GM12891 (cell line): ENCODE results near the gene FGF14.

Experiments used
- DNase-seq: peaks from one replicate; pipeline ENCODE4 v3.0.0; 2011; ENCODE audit warnings: low spot score; ENCODE audit not compliant: insufficient read length
- FAIRE-seq: peaks from 2 replicates; lab custom pipeline; 2011; peaks lifted over from hg19 to GRCh38; lab: Jason Lieb, UNC
- PAX5 ChIP-seq: IDR thresholded peaks from 2 replicates; pipeline ENCODE4 v1.6.1; 2011; ENCODE audit warnings: low read length, moderate library complexity, mild to moderate bottlenecking; ENCODE audit not compliant: insufficient read depth, severe bottlenecking
- POLR2A ChIP-seq: IDR thresholded peaks from 2 replicates; pipeline ENCODE4 v1.6.1; 2011; ENCODE audit warnings: low read depth, low read length, control low read depth
- POLR2AphosphoS5 ChIP-seq: IDR thresholded peaks from 2 replicates; pipeline ENCODE4 v1.6.1; 2011; ENCODE audit warnings: low read depth, low read length, control low read depth
- POU2F2 ChIP-seq: IDR thresholded peaks from 2 replicates; pipeline ENCODE4 v1.6.1; 2011; ENCODE audit warnings: low read depth, mild to moderate bottlenecking, control low read depth, low read length, moderate library complexity
- SPI1 ChIP-seq: IDR thresholded peaks from 2 replicates; pipeline ENCODE4 v1.6.1; 2011; ENCODE audit warnings: low read depth, low read length, control low read depth
- TAF1 ChIP-seq: IDR thresholded peaks from 2 replicates; pipeline ENCODE4 v1.6.1; 2011; ENCODE audit warnings: low read depth, low read length, control low read depth

The FGF14 gene

GRCh38 chr13:102344410-102344809 is 57.4 kb downstream of the FGF14 start:
- DNase-seq (no peak), FAIRE-seq (no peak)

GRCh38 chr13:102333320-102334198 is 68.3 kb downstream of the FGF14 start:
- FAIRE-seq (no peak), DNase-seq (no peak)
- TF ChIP-seq PAX5 (no peak), TAF1 (no peak), POU2F2 (no peak), POLR2AphosphoS5 (no peak), POLR2A (no peak)

More at GRCh38 chr13:102344410-102344809, 57.4 kb downstream of the FGF14 start:
- TF ChIP-seq PAX5 (no peak), POLR2A (no peak), SPI1 (no peak), POLR2AphosphoS5 (no peak), POU2F2 (no peak), TAF1 (no peak)

- FAIRE-seq (no peak), DNase-seq (no peak)
- TF ChIP-seq PAX5 (no peak), POLR2AphosphoS5 (no peak), POLR2A (no peak), POU2F2 (no peak), TAF1 (no peak), SPI1 (no peak)
These were observed 72.9 kb downstream of the FGF14 start for GRCh38 chr13:102328909-102329308.

- no peak for FAIRE-seq
- TF ChIP-seq POLR2A, result no peak
- TF ChIP-seq POLR2AphosphoS5, result no peak
- TF ChIP-seq PAX5, result no peak
- no peak for TF ChIP-seq SPI1
- TF ChIP-seq POU2F2, result no peak
- no peak for TF ChIP-seq TAF1
- no peak for DNase-seq
These were observed 74.7 kb downstream of the FGF14 start for GRCh38 chr13:102327119-102327617.

GRCh38 chr13:102326381-102327118 is 75.3 kb downstream of the FGF14 start:
- no peak for DNase-seq
- TF ChIP-seq PAX5 (no peak), POLR2AphosphoS5 (no peak), POLR2A (no peak), TAF1 (no peak), POU2F2 (no peak), SPI1 (no peak)
- no peak for FAIRE-seq

- DNase-seq, result no peak
- TF ChIP-seq POU2F2 (no peak), PAX5 (no peak), SPI1 (no peak), POLR2A (no peak), TAF1 (no peak), POLR2AphosphoS5 (no peak)
- FAIRE-seq, result no peak
These were observed 76.5 kb downstream of the FGF14 start for GRCh38 chr13:102325321-102325720.

- DNase-seq (no peak), FAIRE-seq (no peak)
- no peak for TF ChIP-seq PAX5
- no peak for TF ChIP-seq POU2F2
- no peak for TF ChIP-seq TAF1
- no peak for TF ChIP-seq POLR2AphosphoS5
- no peak for TF ChIP-seq POLR2A
- TF ChIP-seq SPI1, result no peak
These were observed 78.3 kb downstream of the FGF14 start for GRCh38 chr13:102323505-102323904.

- DNase-seq (no peak), FAIRE-seq (no peak)
- no peak for TF ChIP-seq POU2F2
- no peak for TF ChIP-seq TAF1
- no peak for TF ChIP-seq SPI1
- TF ChIP-seq PAX5, result no peak
- TF ChIP-seq POLR2A, result no peak
- TF ChIP-seq POLR2AphosphoS5, result no peak
These were observed 78.8 kb downstream of the FGF14 start for GRCh38 chr13:102323012-102323411.

- FAIRE-seq, result no peak
These were observed 79.6 kb downstream of the FGF14 start for GRCh38 chr13:102322211-102322610.

More at GRCh38 chr13:102322211-102322610, 79.6 kb downstream of the FGF14 start:
- TF ChIP-seq SPI1 (no peak), TAF1 (no peak)
- no peak for DNase-seq
